ENCODE measurements around the gene AMN1.
A peak's percentile ranks its signal among the peaks of the same experiment; 100 is the strongest.

Gene AMN1

DNA sequence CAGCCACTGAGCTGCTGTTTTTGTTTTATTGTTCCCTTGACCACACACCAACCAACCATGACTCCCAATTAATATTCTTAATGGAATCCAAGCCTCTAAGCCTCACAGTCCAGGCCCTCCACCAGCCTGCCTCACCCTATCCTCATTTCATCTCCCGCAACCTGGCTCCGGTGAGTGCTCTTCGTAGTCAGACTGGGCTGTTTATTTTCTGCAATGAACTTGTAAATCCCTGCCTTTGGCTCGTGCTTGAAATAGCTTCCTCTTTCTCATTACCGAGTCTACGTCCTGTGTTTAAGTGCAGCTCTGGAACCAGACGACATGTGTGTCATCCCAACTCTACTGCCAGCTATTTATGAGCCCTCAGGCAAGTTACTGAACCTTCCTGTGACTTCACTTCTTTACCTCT, 81.7 kb downstream of the AMN1 start:
- DNase-seq (ENCODE audit: low read depth), result peak; percentile 79
- TF ChIP-seq, protein P1, sequence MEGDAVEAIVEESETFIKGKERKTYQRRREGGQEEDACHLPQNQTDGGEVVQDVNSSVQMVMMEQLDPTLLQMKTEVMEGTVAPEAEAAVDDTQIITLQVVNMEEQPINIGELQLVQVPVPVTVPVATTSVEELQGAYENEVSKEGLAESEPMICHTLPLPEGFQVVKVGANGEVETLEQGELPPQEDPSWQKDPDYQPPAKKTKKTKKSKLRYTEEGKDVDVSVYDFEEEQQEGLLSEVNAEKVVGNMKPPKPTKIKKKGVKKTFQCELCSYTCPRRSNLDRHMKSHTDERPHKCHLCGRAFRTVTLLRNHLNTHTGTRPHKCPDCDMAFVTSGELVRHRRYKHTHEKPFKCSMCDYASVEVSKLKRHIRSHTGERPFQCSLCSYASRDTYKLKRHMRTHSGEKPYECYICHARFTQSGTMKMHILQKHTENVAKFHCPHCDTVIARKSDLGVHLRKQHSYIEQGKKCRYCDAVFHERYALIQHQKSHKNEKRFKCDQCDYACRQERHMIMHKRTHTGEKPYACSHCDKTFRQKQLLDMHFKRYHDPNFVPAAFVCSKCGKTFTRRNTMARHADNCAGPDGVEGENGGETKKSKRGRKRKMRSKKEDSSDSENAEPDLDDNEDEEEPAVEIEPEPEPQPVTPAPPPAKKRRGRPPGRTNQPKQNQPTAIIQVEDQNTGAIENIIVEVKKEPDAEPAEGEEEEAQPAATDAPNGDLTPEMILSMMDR (IDR thresholded peaks at IDR 0.05; ENCODE audit: insufficient read depth, low read depth, low read length, missing control alignments), result no peak
- H3K4me3 ChIP-seq (ENCODE audit: low read length), result no peak overlapping the region

DNA sequence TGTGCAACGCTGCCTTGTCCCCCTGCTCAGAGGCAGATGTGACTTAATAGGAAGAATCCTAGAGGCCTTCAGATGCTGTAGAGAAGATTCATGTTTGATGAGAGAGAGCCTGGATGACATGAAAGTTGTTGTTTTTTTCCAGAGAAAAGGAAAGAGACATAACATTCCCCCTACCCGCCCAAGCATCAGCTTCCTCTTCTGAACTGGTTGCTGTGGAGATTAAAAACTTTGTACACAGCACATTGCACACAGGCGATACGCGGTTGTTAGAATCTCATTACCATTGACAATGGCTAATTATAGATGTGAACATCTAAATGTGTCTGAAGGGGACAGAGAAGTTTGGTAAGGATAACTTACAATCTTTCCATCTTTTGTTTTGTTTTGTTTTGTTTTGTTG, 82.9 kb downstream of the AMN1 start:
- no peak overlapping the region for H3K4me3 ChIP-seq (ENCODE audit: low read length)
- TF ChIP-seq, protein P1 (IDR thresholded peaks at IDR 0.05; ENCODE audit: insufficient read depth, low read depth, low read length, missing control alignments), result no peak
- no peak for DNase-seq (ENCODE audit: low read depth)

DNA sequence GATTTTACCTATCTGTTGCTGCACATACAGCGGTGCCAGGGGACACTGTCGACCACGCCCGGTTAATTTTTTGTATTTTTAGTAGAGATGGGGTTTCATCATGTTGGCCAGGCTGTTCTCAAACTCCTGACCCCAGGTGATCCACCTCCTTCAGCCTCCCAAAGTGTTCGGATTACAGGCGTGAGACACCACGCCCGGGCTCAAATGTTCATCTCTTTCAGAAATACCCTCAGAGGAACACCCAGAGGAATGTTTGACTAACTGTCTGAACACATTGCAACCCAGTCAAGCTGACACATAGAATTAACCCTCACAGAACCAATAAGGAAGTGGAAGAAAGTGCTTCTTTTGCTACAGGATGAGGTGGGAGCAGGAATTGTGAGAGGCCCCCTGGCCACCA, 84.3 kb downstream of the AMN1 start:
- H3K4me3 ChIP-seq (ENCODE audit: low read length), result no peak overlapping the region
- DNase-seq (ENCODE audit: low read depth), result peak; percentile 26
- TF ChIP-seq, protein P1 (IDR thresholded peaks at IDR 0.05; ENCODE audit: insufficient read depth, low read depth, low read length, missing control alignments), result no peak

DNA sequence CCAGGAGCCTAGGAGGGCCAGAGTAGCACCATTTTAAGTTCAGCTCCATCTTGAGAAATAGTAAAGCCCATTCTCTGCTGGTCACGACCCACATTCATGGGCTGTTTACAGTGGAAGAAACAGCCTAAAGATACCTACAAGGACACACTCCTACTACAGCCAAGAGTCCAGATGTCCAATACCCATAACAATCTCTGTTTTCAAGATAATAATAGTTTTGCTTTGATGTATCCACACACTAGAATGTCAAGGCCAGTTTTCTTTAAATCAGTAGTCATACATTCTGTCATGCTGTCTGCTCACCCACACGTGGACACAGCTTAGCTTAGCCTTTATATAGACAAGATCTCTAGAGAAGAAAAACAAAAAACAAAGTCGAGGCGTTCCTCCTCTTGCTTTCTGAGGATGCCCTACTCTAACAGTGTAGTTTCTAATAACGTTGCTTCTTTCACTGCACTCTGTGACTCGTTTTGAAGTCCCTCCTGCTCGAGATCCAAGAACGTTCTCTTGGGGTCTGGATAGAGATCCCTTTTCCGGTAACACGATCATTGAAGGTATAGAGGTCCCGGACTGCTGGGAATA, 87.2 kb downstream of the AMN1 start:
- no peak overlapping the region for H3K4me3 ChIP-seq (ENCODE audit: low read length)
- TF ChIP-seq, protein P1 (IDR thresholded peaks at IDR 0.05; ENCODE audit: insufficient read depth, low read depth, low read length, missing control alignments), result no peak
- no peak for DNase-seq (ENCODE audit: low read depth)

DNA sequence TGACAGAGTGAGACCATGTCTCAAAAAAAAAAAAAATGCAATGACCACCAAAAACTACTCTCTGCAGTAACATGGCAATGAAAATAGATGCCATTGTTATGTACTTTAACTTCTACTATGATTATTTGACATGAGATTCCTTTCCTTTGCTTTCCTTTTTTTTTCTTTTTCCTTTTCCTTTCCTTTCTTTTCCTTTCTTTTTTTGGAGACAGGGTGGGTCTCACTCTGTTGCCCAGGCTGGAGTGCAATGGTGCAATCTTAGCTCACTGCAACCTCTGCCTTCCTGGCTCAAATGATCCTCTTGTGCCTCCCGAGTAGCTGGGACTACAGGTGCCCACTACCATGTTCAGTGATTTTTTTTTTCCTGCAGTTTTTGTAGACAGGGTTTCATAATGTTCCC, 94.2 kb downstream of the AMN1 start:
- TF ChIP-seq, protein P1 (IDR thresholded peaks at IDR 0.05; ENCODE audit: insufficient read depth, low read depth, low read length, missing control alignments), result no peak
- DNase-seq (ENCODE audit: low read depth), result no peak
- no peak overlapping the region for H3K4me3 ChIP-seq (ENCODE audit: low read length)

DNA sequence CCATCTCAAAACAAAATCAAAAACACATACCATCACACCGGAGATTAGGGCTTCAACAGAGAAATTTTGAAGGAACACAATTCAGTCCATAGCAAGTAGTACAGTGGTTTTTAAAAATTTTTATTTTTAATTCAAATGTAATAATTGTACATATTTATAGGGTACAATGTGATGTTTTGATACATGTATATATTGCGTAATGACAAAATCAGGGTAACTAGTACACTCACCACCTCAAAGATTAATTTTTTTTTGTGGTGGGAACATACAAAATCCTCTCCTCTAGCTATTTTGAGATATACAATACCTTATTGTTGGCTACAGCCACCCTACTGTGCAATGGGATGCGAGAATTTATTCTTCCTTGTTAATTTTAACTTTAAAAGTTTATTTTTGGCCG, 95.4 kb downstream of the AMN1 start:
- TF ChIP-seq, protein P1 (IDR thresholded peaks at IDR 0.05; ENCODE audit: insufficient read depth, low read depth, low read length, missing control alignments), result no peak
- H3K4me3 ChIP-seq (ENCODE audit: low read length), result no peak overlapping the region
- DNase-seq (ENCODE audit: low read depth), result no peak

DNA sequence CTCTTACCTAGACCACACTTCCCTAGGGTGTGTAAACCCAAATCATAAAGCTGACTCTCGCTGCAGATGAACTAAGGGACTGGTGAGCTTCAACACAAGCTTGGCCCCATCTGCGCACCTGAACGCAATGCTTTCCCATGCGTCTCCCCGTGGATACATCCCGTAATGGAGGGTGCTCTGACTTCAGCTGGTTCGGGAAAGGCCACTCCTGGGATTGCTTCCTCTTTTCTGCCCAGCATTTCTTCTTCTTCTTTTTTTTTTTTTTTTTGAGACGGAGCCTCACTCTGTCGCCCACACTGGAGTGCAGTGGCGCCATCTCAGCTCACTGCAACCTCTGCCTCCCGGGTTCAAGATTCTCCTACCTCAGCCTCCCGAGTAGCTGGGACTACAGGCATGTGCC, 97.0 kb downstream of the AMN1 start:
- no peak for DNase-seq (ENCODE audit: low read depth)
- no peak overlapping the region for H3K4me3 ChIP-seq (ENCODE audit: low read length)
- TF ChIP-seq, protein P1 (IDR thresholded peaks at IDR 0.05; ENCODE audit: insufficient read depth, low read depth, low read length, missing control alignments), result no peak

Measured in epithelial cell of esophagus (primary cell).